Stimulated activated naive CD8-positive, alpha-beta T cell treated with anti-CD3 and anti-CD28 coated beads, Interleukin-15, amount 100 ng/mL, for 72 hours (primary cell): Measurements from ENCODE around the gene AZU1.
A peak's percentile ranks its signal among the peaks of the same experiment; 100 is the strongest.

ENCODE experiments used
- ATAC-seq: fragments of 150-1000 bp; cut with Tn5 transposase; 2 replicates; pipeline ENCODE4 v1.10.0; 2021; ENCODE audit warnings: mild to moderate bottlenecking, moderate library complexity
- DNase-seq, 2 donors: peaks; one replicate each; pipeline ENCODE4 v3.0.0; 2021 to 2022
- H3K27ac Mint-ChIP-seq, 2 donors: one replicate each; pipeline ENCODE4 v1.8.0; 2022; ENCODE audit warnings: mild to moderate bottlenecking in 2 of 2, mixed read lengths in 2 of 2, moderate library complexity in 2 of 2
- H3K27me3 Mint-ChIP-seq: one replicate; pipeline ENCODE4 v1.8.0; 2022; ENCODE audit warnings: mixed read lengths
- H3K4me1 Mint-ChIP-seq: one replicate; pipeline ENCODE4 v1.8.0; 2022; ENCODE audit warnings: mild to moderate bottlenecking, mixed read lengths
- H3K4me3 Mint-ChIP-seq, 2 donors: one replicate each; pipeline ENCODE4 v1.8.0; 2022; ENCODE audit warnings: mild to moderate bottlenecking in 2 of 2, mixed read lengths in 2 of 2, moderate library complexity in 1 of 2
- H3K9me3 Mint-ChIP-seq, 2 donors: one replicate each; pipeline ENCODE4 v1.8.0; 2022; ENCODE audit warnings: mixed read lengths in 2 of 2

AZU1 gene

GRCh38 chr19:803686-804418 lies 23.8 kb upstream of the AZU1 start:
- peak overlapping the region in 1 of 2 donors; percentile 99 for H3K27ac Mint-ChIP-seq
- peaks cover 71% of the 10 kb centered on the region for H3K4me1 Mint-ChIP-seq
- peak overlapping the region in 1 of 2 donors; percentile 84 for H3K4me3 Mint-ChIP-seq

GRCh38 chr19:804419-805165 lies 23.0 kb upstream of the AZU1 start:
- ATAC-seq (no peak), DNase-seq (no peak)
- Mint-ChIP-seq H3K4me1 (peaks cover 64% of the 10 kb centered on the region), H3K27me3 (no peaks in the 10 kb centered on the region), H3K9me3 (no peaks in the 10 kb centered on the region), H3K27ac (peak overlapping the region in 1 of 2 donors; percentile 99), H3K4me3 (peak overlapping the region in 1 of 2 donors; percentile 44)

More at GRCh38 chr19:803686-804418, 23.8 kb upstream of the AZU1 start:
- ATAC-seq (no peak), DNase-seq (no peak)
- Mint-ChIP-seq H3K27me3 (no peaks in the 10 kb centered on the region), H3K9me3 (no peaks in the 10 kb centered on the region)

DNA sequence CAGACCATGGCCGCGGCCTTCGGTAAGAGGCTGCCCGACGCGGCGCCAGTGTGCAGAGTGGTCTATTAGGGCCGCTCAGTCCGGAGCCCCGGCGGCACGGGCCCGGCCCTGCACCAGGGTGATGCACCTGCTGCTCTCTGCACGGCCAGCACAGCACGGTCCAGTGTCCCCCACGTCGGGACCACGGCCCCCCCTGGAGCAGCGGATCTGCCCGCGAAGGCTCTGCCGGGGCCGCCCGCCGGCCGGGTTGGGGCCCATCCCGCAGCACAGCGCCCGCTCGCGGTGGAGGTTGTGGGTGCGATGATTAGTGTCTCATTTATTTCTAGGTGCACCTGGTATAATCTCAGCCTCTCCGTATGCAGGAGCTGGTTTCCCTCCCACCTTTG lies 22.5 kb upstream of the AZU1 start:
- peak overlapping the region in 1 of 2 donors; percentile 44 for H3K4me3 Mint-ChIP-seq
- H3K27me3 Mint-ChIP-seq, result no peaks in the 10 kb centered on the region
- DNase-seq (no peak), ATAC-seq (no peak)
- H3K4me1 Mint-ChIP-seq, result peaks cover 58% of the 10 kb centered on the region
- H3K9me3 Mint-ChIP-seq, result no peaks in the 10 kb centered on the region
- peak overlapping the region in 1 of 2 donors; percentile 99 for H3K27ac Mint-ChIP-seq

GRCh38 chr19:805600-806550 lies 21.8 kb upstream of the AZU1 start:
- Mint-ChIP-seq H3K27me3 (no peaks in the 10 kb centered on the region), H3K4me1 (peaks cover 51% of the 10 kb centered on the region), H3K9me3 (no peaks in the 10 kb centered on the region), H3K4me3 (peak overlapping the region in 1 of 2 donors; percentile 29), H3K27ac (peak overlapping the region in 1 of 2 donors; percentile 88)
- peak; percentile 49 for ATAC-seq
- no peak for DNase-seq

DNA sequence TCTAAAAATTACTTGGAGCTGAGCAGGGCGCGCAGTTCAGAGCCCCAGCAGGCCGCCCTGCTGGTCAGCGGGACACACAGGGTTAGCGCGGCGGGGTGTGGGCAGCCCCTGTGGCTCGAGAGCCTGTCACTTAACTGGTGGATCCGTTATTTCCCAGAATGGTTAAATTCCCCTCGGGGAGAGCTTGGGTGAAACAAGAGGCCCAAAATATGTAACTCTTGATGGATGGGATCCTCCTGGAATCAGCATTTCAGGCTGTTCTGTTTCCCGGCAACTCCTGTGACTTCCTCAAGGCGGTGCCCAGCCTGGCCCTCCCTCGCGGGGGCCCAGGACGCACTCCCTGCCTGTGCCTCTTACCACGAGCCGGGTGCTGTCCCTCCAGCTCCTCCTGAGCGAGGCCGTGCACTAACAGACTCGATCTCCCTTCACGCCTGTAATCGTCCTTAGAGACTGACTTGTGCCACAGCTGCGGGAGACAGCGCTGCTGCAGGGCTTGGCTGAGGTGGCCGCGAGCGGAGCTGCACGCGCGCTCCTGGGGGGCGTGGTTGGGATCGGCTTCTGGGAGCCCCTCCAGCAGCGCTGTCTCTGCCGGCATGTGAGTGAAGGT lies 20.7 kb upstream of the AZU1 start:
- H3K9me3 Mint-ChIP-seq, result no peaks in the 10 kb centered on the region
- ATAC-seq, result no peak
- no peaks in the 10 kb centered on the region for H3K27me3 Mint-ChIP-seq
- H3K4me3 Mint-ChIP-seq, result no peak overlapping the region
- peak overlapping the region in 1 of 2 donors; percentile 97 for H3K27ac Mint-ChIP-seq
- H3K4me1 Mint-ChIP-seq, result peaks cover 41% of the 10 kb centered on the region
- no peak for DNase-seq

DNA sequence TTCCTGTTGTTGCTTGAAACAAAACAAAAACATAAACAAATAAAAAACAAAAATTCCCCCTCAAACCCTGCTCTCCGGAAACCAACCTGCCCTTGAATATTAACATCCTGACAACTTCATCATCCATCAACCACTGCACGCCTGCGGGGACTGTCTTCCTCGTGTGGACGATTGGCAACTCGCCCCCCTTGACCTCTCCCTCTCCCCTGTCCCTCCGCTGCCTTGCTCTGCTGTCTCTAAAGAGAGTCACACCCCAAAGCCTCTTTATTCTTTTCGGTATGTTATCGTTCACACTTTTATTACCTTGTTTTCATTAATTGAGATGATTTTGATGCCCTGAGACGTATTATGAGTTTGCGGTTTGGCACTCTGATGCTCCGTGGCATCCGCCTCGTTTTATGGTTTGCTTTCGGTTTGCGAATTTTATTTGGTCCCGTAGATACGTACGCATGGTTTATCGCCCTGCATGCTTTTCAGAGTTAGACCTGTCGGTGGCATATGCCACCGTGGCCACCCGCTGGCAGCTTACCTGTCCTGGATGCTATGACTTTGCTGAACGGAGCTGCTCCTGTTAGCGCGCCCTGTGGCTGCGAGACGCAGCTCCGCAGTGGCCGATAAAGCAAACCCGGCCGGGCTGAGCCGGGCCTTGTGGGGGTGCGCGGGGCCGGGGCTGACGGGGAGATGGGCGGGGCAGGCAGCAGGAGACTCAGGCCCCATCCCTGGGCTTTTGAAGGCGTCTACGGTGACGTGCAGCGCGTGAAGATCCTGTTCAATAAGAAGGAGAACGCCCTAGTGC lies 19.8 kb upstream of the AZU1 start:
- Mint-ChIP-seq H3K27me3 (no peaks in the 10 kb centered on the region), H3K9me3 (no peaks in the 10 kb centered on the region), H3K4me3 (no peak overlapping the region), H3K27ac (peak overlapping the region in 1 of 2 donors; percentile 77), H3K4me1 (peaks cover 32% of the 10 kb centered on the region)
- DNase-seq, result no peak
- no peak for ATAC-seq

DNA sequence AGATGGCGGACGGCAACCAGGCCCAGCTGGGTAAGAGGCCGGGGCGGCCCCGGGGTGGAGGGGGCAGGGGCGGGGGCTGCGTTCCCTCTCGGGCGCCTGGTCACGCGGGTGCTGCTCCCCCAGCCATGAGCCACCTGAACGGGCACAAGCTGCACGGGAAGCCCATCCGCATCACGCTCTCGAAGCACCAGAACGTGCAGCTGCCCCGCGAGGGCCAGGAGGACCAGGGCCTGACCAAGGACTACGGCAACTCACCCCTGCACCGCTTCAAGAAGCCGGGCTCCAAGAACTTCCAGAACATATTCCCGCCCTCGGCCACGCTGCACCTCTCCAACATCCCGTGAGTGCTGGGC lies 19.2 kb upstream of the AZU1 start:
- DNase-seq, result no peak
- H3K9me3 Mint-ChIP-seq, result no peaks in the 10 kb centered on the region
- no peak overlapping the region for H3K27ac Mint-ChIP-seq
- H3K4me1 Mint-ChIP-seq, result peaks cover 26% of the 10 kb centered on the region
- no peaks in the 10 kb centered on the region for H3K27me3 Mint-ChIP-seq
- no peak overlapping the region for H3K4me3 Mint-ChIP-seq
- no peak for ATAC-seq

DNA sequence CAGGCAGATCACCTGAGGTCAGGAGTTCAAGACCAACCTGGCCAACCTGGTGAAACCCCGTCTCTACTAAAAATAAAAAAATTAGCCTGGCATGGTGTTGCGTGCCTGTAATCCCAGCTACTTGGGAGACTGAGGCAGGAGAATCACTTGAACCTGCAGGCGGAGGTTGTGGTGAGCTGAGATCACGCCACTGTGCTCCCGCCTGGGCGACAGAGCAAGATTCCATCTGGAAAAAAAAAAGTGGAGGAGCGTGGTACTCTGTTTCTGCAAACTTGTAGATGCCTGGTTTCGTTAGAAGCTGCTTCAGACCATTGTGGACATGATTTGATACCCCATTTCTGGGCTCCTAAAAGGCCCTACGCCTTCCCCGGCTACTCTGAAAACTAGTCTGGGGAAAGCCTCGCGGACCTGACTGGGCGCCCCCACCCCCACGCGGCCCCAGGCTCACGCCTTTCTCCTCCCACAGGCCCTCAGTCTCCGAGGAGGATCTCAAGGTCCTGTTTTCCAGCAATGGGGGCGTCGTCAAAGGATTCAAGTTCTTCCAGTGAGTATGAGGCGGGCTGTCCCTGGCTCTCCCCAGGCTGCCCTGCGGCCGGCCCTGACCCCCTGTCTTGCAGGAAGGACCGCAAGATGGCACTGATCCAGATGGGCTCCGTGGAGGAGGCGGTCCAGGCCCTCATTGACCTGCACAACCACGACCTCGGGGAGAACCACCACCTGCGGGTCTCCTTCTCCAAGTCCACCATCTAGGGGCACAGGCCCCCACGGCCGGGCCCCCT lies 17.4 kb upstream of the AZU1 start:
- Mint-ChIP-seq H3K9me3 (peaks cover 0 to 6% of the 10 kb centered on the region in 2 donors), H3K27ac (no peak overlapping the region), H3K4me3 (no peak overlapping the region), H3K27me3 (no peaks in the 10 kb centered on the region), H3K4me1 (peaks cover 20% of the 10 kb centered on the region)
- ATAC-seq (no peak), DNase-seq (no peak)

GRCh38 chr19:810883-811489 lies 16.7 kb upstream of the AZU1 start:
- DNase-seq (no peak), ATAC-seq (no peak)
- H3K27ac Mint-ChIP-seq, result no peak overlapping the region
- H3K4me3 Mint-ChIP-seq, result no peak overlapping the region
- H3K27me3 Mint-ChIP-seq, result no peaks in the 10 kb centered on the region
- peaks cover 0 to 12% of the 10 kb centered on the region in 2 donors for H3K9me3 Mint-ChIP-seq
- H3K4me1 Mint-ChIP-seq, result peaks cover 20% of the 10 kb centered on the region

DNA sequence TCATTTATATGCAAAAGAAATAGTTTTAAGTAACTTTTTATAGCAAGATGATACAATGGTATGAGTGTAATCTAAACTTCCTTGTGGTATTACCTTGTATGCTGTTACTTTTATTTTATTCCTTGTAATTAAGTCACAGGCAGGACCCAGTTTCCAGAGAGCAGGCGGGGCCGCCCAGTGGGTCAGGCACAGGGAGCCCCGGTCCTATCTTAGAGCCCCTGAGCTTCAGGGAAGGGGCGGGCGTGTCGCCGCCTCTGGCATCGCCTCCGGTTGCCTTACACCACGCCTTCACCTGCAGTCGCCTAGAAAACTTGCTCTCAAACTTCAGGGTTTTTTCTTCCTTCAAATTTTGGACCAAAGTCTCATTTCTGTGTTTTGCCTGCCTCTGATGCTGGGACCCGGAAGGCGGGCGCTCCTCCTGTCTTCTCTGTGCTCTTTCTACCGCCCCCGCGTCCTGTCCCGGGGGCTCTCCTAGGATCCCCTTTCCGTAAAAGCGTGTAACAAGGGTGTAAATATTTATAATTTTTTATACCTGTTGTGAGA lies 16.1 kb upstream of the AZU1 start:
- peak overlapping the region in 1 of 2 donors; percentile 59 for H3K27ac Mint-ChIP-seq
- peaks cover 4 to 17% of the 10 kb centered on the region in 2 donors for H3K9me3 Mint-ChIP-seq
- peaks cover 20% of the 10 kb centered on the region for H3K4me1 Mint-ChIP-seq
- ATAC-seq (no peak), DNase-seq (no peak)
- H3K4me3 Mint-ChIP-seq, result no peak overlapping the region
- no peaks in the 10 kb centered on the region for H3K27me3 Mint-ChIP-seq

- H3K4me1 Mint-ChIP-seq, result peaks cover 14% of the 10 kb centered on the region
- no peaks in the 10 kb centered on the region for H3K27me3 Mint-ChIP-seq
- no peak overlapping the region for H3K4me3 Mint-ChIP-seq
- ATAC-seq (peak; percentile 27), DNase-seq (no peak)
- H3K9me3 Mint-ChIP-seq, result peaks cover 9 to 22% of the 10 kb centered on the region in 2 donors
- no peak overlapping the region for H3K27ac Mint-ChIP-seq
These were observed 15.4 kb upstream of the AZU1 start for GRCh38 chr19:812049-812746.

- no peak for DNase-seq
- H3K27me3 Mint-ChIP-seq, result no peaks in the 10 kb centered on the region
- no peak overlapping the region for H3K27ac Mint-ChIP-seq
- peak; percentile 25 for ATAC-seq
- H3K4me3 Mint-ChIP-seq, result no peak overlapping the region
- H3K9me3 Mint-ChIP-seq, result peaks cover 9 to 22% of the 10 kb centered on the region in 2 donors
- peaks cover 8% of the 10 kb centered on the region for H3K4me1 Mint-ChIP-seq
These were observed 14.9 kb upstream of the AZU1 start for GRCh38 chr19:812747-813218.
